SU-DHL-6 (cell line): ENCODE measurements around the gene SMAD6.

ENCODE experiments used
- EZH2phosphoT487 ChIP-seq: fragments of 200-600 bp; sonication (generic), shearing (Covaris generic); conservative IDR thresholded peaks from 2 replicates; pipeline ENCODE4 v1.6.1; 2018; ENCODE audit warnings: mild to moderate bottlenecking, antibody characterized with exemption, low read length, moderate library complexity, mixed read lengths
- TF ChIP-seq, protein P1 (sequence below): fragments of 200-600 bp; sonication (generic); IDR thresholded peaks from one replicate; pipeline ENCODE4 v1.5.1; 2017; ENCODE audit warnings: antibody characterized with exemption, mild to moderate bottlenecking, low read length, moderate library complexity; ENCODE audit not compliant: insufficient read depth, poor library complexity, severe bottlenecking

DNA sequence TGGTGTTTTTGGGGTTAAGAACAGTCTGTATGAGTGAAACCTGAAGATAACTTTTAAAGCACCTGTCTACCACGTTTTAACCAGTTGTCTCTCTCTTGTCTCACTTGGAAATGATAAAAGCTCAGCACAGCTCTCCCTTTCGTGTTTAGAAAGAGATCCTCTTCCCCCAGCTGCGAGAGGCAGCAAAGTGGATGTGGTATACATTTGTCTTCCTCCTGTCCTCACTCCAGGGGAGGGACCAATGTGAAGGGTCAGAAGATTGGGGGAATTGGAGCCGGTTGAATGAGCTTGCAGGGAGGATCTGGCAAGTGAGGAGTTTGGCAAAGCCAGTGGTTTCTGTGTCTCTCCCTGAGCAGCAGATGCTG, 14.6 kb downstream of the SMAD6 start:
- no peak for TF ChIP-seq EZH2phosphoT487
- TF ChIP-seq, protein P1, sequence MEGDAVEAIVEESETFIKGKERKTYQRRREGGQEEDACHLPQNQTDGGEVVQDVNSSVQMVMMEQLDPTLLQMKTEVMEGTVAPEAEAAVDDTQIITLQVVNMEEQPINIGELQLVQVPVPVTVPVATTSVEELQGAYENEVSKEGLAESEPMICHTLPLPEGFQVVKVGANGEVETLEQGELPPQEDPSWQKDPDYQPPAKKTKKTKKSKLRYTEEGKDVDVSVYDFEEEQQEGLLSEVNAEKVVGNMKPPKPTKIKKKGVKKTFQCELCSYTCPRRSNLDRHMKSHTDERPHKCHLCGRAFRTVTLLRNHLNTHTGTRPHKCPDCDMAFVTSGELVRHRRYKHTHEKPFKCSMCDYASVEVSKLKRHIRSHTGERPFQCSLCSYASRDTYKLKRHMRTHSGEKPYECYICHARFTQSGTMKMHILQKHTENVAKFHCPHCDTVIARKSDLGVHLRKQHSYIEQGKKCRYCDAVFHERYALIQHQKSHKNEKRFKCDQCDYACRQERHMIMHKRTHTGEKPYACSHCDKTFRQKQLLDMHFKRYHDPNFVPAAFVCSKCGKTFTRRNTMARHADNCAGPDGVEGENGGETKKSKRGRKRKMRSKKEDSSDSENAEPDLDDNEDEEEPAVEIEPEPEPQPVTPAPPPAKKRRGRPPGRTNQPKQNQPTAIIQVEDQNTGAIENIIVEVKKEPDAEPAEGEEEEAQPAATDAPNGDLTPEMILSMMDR, result no peak
